Kasumi-1 (cell line): Measurements from ENCODE around the gene SLC35A3.
"Not testable (repeated sequence)": the region's sequence is repeated elsewhere in the genome, so short reads cannot be mapped to it uniquely, and the experiment has no call there.

Source experiments
- DNase-seq, 2 experiments: peaks; one replicate each; lab custom pipeline; 2025; lab: John Stamatoyannopoulos, UW

SLC35A3 gene

DNA sequence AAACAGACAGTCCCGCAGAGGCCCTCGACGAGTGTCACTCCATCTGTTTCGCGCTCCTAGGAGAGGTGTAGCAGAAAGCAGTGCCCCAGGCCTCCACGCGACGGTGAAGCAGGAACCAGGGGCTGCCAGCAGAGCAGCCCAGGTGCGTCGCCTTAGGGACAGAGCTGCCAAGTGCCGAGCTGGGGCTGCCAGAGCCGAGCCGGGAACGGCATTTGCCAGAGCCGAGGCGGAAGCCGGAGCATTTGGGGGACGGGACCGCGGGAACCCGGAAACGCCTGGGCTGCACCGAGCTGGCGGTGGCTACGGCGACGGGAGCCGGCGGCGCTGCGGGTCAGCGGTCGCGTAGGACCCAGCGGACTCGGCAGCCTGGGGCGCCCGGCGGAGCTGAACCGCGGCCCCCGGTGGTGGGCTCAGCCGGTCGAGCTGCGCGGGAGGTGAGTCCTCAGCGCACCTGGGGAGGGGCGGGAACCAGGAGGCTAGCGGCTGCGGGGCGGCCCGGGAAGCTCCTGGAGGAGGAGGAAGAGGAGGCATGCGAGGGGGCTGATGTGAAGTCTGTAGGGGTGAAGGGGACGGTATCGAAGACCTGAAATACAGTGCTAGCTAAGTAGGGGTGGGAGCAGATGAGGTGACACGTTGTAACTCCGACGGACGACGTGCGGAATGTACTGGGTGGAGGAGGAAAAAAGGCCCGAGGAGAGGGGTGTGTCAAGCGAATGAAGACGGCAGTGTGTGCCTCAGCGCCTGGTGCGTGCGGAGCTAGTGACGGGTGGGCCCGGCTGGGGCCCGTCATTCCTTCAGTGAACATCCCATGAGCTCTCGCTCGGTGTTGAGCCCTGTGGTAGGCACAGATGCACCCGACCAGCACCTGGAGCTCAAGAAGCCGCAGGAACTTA is at the start of gene SLC35A3:
TSS of gene SLC35A3 (plus strand) at position 268 of the 893 bp plus-strand sequence. CDS start 23,559 bp downstream, outside the sequence.
- DNase-seq = peak; percentile 76 to 79

GRCh38 chr1:99934801-99935200 is 35.0 kb upstream of the SLC35A3 start:
- no peak for DNase-seq

DNA sequence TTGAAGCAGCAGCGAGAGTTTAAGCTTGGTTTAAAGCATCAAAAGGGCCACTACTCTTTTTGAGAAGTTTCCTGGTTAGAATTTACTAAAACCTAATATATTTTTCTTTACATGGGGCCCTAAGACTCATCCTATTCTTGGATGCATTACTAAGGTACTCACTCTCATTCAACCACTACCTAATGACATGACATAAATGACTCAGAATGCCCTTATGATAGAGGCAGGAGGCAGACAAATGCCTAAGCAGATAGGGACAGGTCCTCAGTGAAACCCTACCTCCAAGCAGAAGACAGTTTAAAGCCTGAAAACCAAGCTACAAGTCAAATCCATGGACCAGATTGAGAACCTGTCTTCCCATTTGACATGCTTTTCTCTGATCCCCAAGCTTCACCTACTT is 34.3 kb upstream of the SLC35A3 start:
- no peak for DNase-seq

- no peak for DNase-seq
These were observed 33.7 kb upstream of the SLC35A3 start for GRCh38 chr1:99936071-99936470.

GRCh38 chr1:99942723-99943122 is 27.1 kb upstream of the SLC35A3 start:
- DNase-seq = no peak

- no peak for DNase-seq
These were observed 26.5 kb upstream of the SLC35A3 start for GRCh38 chr1:99943223-99943794.

DNA sequence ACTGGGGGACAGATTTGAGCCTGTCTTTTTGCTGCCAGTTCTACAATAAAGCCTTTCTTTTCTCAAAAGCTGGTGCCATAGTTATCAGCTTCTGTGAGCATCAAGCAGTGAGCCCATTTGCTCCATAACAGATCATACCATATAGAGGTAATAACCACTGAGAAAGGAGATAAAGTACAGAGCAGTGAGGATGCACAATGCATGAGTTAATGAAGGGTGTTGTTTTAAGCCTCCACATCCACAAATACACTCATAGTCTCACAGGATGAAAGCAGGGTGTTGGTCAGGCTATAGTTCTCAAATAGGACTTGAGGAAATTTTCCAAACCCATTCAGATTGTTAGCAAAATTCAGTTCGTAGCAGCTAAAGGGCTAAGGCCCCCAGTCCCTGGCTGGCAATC is 25.6 kb upstream of the SLC35A3 start:
- no peak for DNase-seq

DNA sequence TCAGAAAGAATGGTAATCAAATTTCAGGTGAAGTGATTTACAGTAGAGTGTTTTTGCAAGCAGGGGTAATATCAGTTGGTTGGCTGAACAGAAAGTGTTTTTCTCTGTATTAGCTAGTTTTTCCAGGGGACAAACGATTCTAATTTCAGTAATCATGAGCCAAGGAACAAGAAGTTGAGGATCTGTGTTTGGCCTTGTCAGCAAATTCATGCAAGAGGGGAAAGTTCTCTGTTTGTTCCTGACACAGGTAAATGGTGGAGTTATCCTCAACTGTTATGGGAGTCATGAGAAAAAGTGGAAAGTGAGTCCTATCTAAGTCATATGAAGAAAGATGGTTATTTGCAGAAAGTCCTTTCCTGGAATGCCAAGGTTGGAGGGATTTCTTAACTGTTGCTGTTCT is 24.6 kb upstream of the SLC35A3 start:
- no peak for DNase-seq

DNA sequence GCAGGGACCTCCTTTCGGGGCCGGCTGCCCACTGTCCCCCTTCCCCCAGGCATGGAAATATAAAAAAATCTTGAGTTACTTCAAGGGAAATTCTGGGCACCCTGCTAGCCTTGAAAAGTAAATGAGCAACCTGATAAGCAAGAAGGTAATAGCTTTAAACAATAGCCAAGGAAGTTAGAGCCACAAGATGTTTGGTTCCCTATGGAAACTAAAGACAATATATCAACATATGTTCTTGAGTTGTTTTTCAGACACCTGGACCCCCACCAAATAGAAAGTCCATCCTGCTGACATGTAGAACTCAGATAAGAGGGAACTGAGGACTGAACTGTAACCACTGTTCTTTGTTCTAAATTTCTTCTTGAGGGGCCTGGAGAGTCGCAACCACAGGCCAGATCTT is 19.3 kb upstream of the SLC35A3 start:
- DNase-seq = no peak

DNA sequence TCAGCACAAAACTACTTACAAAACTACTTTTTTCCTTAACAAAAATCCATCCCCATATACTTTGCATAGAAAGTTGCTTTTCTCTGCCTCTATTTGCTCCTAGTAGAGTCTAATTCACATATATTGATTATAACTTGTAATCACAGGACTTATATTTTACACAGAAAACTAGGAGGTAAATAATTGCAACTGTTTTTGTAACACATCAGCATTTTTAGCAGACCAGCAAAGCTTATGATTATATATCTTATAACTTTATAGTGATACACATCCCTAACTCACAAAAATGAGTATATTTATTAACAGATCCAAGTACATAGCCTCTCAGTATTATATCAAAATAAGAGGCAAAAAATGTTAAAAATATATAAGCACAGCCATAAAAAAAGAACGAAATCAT is 17.3 kb upstream of the SLC35A3 start:
- no peak for DNase-seq

DNA sequence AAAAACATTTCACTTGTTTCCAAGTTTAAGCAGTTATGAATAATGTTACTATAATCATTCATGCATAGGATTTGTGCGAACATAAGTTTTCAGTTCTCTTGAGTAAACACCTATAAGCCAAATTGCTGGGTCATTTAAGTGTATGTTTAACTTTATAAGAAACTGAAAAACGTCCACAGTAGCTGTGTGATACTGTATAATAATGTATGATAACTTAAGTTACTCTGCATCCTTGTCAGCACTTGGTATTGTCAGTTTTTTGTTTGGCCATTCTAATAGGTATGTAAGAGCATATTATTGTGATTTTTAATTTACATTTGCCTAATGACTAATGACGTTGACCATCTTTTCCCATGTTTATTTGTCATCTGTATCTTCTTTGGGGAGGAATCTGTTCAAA is 14.4 kb upstream of the SLC35A3 start:
- DNase-seq = no peak

DNA sequence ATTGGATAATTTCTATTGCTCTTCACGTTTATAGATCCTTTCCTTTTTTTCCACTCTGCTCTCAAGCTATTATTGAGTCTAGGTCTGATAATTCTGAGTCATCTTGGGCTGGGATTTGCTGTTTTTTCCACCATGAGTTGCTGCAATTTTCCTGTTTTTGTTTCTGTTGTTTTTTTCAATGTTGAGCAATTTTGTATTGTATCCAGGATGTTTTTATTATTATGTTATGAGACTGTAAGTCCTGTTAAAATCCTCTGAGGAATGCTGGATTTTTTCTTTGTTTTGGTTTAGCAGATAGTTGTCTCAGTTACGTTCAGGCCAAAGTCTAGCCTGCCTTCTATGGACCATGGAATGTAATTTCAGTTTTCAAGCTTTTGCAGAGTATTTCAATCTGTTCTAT is 13.0 kb upstream of the SLC35A3 start:
- DNase-seq = no peak

DNA sequence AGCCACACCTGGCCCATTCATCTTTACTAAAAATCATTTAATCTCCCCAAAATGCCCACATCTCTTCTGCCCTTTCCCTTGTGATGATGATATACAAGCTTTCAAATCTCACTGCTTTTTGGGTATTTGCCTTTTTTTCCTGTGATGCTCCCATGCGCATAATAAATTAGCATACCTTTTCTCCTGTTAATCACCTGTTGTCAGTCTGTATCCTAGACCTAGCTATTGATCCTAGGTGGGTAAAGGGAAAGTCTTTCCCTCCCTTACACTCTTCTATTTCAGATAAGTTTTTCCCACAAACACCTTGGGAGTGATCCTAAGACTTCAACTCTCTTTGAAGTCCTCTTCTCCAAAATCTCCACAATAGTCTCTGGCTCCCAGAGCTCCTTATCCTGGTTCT is 12.0 kb upstream of the SLC35A3 start:
- DNase-seq = no peak

DNA sequence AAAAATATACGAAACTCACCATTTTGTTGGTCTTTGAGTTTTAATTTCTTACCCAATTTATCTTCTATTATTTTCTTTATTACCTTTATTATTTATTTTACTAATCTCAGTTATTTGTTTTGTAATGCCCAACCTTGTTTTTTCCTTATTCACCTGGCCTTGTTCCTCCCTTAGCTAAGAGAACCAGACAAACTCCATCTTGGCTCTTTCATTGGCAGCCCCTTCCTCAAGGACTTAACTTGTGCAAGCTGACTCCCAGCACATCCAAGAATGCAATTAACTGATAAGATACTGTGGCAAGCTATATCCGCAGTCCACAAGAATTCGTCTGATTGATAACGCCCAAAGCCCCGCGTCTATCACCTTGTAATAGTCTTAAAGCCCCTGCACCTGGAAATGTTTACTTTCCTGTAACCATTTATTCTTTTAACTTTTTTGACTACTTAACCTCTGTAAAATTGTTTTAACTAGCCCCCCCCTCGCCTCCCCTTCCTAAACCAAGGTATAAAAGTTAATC is 10.5 kb upstream of the SLC35A3 start:
- DNase-seq = not testable (repeated sequence)

- DNase-seq = not testable (repeated sequence)
These were observed 9.5 kb upstream of the SLC35A3 start for GRCh38 chr1:99960260-99960659.

- DNase-seq = no peak
These were observed 6.6 kb upstream of the SLC35A3 start for GRCh38 chr1:99963041-99963795.

DNA sequence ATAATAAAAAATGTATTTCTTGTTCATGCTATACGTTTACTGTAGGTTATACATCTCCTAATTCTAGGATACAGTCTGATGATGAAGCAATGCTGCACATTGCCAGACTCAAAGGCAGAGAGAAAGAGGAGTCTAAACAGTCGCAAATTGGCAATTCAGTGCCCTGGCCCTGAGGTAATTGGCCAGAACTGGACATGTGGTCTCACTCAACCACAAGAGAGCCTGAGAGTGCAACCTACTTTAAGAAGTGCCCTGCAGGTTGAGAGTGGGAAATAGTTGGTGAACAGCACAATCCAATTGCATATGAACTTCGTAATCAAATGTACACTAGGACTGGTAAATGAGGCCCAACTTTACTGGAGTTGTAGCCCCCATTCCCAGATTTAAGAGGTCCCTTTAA is 5.0 kb upstream of the SLC35A3 start:
- DNase-seq = no peak

DNA sequence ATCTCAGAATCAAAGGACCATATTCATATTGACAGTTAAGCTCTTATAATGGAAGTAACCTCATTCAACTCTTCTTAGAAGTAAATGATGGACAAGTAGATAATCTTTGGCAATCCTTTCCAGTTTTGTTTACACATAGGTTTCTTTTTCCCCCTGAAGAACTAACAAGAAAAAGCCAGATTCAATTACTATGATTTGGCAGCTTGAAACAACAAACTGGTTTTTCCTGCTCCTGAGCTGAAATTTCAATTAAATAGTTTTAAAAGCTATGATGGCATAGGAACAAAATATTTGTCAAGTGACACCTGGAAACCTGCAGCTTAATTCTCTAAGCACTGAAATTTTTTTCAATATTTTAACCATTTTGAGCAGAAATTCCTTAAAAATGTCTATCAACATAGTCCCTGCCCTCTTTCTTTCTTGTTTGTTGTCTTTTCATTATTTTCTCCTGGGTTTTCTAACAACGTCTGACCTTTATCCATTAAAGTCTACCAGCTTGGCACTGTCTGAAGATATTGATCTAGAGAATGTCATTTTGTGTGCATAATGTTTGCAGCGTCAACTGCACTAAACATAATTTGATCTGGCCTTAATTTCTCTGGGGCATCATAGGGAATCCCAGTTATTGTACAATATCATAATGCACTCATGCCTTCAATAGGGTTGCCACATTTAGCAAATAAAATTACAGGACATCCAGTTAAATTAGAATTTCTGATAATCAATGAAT is 4.0 kb upstream of the SLC35A3 start:
- no peak for DNase-seq

GRCh38 chr1:99968214-99968613 is 1.6 kb upstream of the SLC35A3 start:
- DNase-seq = no peak

DNA sequence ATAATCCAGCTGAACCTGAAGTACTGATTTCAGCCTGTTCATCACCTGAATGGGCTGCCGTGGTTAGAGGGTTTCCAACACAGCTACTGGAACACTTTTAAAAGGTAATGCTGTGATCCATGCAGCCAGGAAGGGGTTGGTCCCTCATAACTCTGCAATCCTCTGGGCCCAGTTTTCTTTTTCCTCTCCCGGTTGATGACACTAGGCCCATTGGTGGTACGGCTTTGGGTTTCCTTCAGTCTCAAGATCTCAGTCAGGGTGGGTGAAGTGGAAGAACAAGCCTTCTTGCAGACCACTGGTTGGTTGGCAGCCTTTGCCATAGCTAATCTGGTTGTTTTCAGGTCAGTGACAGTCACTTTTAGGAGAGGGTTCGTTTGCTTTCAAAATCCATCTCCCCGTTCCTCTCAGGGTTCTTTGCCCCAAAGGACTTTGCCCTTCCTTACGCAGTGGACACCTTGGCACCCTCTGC is 502 bp upstream of the SLC35A3 start:
- DNase-seq = peak; percentile 43 to 57

DNA sequence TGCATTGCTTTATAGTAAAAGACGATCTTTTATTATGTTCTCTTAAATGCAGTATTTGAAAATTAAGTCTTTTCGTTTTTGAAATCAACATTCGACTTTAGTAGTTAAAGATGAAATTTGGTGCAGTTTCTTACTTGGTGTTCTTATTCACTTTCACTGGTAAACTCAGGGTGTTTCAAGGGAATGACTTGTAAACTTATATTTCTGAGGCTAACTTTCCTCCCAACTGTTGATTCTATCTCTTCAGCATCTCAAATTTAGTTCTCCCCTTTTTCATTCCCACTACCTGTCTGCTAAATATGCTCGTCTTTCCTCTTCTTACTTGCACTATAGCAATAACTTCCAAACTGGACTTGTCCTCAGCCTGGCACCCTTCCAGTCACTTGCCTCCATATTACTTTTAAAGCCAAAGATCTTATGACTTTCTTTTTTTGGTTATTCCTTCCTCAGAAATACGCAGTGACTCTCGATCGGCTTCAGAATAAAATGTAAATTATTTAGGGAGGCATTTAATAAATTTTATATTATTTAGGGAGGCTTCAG is 988 bp downstream of the SLC35A3 start:
- no peak for DNase-seq
